SKM-1 treated with dmso at 0.1 percent for 144 hours (cell line): ENCODE measurements around the gene CAT.
A peak's percentile ranks its signal among the peaks of the same experiment; 100 is the strongest.

Experiments used
- DNase-seq: peaks from one replicate; lab custom pipeline; 2025; ENCODE audit not compliant: unreplicated experiment; lab: John Stamatoyannopoulos, UW

Gene CAT

DNA sequence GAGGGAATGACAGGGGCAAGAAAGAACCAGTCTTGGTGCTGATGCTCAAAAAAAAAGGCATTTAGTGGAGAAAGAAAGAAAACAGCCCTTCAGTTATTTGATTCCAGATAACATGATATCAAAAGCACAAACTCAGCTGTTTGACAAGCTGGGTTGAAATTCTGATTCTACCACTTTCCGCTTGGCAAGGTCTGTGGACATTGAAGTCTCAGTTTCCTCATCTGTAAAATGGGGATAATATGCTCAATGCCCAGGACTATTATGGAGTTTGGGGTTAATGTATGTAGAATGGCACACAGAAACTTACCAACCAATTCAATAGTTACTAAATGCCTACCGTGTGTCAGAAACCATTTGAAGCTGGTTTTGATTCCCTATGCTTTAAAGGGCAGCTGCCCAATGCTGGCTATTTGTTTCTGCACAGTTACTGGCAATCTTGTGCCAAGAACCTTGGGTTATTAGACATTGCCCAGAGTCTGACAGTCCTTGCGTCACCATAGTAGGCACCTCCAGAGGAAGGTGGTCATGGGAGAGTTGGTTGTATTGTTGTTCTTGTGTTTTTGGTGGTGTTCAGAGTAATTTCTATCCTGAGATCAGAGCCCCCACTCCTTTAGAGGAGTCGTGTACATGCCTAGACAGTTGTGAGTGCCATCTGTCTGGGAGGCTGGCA, 55.3 kb downstream of the CAT start:
- DNase-seq: no peak

DNA sequence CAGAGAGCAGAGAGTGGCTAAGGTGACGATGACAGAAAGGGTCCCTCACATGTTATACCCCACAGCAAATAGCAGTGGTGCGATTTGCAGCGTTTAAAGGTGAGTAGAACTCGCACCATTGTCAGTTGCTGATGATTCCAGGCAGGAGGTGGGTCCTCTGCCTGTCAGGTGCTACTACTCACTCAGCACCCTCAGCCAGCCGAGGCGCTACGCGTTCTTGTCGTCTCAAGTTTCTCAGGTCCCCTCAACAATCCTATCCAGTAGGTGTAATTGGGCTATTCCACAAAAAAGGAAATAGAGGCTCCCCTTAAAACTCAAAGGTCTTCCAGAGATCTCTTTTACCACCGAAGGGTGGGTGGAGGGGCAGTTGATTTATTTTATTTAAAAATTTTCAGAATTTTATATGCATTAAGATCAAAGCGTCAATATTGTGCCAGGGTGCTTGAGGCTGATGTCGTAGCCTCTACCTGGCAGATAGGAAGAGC, 56.5 kb downstream of the CAT start:
- no peak for DNase-seq

DNA sequence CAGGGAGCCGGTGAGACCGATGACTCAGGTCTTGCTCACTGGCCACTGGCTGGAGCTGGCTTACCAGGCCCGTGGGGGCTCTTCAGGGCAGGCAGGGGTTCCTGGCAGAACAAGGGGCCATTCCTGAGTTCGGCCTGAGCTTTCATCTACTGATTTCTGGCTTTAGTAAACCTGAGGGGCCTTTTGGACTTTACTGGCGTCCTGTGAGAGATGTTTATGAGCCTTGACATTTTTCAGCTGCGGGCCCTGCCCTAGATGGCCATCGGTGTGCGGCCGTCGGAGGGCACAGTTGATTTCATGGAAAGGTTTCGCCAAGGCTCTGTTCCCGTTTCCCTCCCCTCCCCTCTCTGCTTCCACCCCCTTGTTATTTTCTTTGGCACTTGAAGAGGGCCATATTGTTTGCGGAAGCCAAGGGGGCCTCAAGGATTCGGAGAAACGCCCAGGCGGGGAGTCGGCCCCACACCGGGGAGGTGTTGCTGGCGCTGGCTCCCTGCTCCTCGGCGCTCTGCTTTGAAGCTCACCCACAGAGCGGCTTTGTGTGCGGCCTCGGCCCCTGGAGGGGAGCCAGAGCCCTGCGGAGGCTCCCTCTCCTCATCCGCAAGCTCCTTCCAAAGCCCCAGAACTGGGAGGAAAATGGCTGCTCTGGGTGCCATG, 57.1 kb downstream of the CAT start:
- no peak for DNase-seq

DNA sequence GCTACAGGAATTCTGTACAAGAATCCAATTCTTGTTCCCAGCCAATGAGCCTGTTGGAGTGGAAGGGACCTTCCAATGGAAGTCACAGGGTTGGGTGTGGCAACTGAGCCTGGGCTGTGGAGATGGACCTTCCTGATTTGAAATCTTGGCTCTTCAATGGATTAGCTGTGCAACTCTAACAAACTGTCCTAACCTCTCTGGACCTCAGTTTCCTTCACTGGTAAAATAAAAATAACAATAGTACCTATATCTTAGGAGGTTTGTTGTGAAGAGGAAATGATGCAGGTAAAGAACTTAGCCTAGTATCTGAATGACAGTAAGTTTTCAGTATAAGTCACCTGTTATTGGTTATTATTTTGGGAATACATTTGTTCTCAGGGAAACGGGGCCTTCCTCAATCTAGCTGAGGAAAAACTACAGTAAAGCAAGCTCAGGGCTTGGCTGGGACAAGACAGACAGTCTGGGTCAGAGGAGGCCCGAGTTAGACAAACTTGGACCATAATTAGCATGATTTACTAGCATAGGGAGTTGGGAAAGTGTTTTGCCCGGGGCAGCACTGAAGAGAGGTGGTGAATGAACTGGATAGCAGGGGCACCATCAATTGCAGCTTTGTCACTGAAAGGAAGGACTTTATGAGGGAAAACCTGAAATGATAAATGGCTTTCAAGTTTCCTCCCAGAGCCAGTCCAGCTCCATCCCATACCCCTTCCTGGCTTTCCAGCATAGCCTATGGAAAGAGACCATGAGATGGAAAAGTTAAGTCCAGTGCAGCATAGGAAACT, 61.2 kb downstream of the CAT start:
- DNase-seq: no peak

DNA sequence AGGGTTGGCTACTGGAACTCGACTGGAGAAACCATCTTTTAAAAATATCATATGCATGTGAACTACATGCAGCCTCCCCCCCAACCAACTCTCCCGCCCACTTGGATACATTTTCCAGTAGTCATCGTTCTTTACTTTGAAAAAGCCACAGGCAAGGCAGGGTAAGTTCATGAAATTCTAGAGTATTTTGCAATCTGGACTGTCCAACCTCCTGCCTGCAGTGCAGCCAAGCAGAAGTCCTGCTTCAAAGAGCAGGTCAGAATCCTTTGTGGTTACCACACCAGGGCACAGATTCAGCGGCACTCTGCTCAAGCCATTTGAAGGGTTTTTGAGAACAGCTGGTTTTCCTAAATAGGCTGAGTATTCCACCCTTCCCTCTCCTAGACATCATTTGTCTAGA, 62.8 kb downstream of the CAT start:
- peak; percentile 95 for DNase-seq

DNA sequence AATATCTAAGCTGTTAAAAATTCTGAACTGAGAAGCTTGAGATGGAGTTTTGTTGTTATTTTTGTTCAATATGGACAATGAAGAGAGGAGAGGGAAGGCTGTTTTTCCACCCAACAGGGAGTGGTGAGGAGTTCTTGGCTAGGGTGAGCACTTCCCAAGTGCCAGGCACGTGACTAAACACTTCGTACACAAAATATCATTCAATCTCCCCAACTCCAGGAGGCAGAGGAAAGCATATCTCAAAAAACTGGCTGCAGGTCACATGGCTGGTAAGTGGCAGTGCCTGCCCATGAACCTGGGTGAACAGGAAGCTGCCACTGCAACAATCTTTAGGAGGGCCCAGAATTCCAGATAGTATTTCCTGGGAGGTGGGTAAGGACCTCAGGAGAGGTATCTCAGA, 63.2 kb downstream of the CAT start:
- DNase-seq: no peak

DNA sequence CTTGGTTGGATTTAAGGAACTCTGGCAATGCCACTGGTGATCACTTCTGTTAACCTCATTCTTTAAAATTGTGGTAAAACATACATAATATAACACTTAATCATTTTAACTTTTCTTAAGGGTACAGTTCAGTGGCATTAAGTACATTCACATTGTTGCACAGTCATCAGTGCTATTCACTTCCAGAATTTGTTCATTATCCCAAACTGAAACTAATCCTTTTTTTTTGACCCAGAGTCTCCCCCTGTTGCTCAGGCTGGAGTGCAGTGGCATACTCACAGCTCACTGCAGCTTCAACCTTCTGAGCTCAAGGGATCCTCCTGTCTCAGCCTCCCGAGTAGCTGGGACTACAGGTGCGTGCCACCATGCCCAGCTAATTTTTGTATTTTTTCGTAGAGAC, 64.2 kb downstream of the CAT start:
- no peak for DNase-seq

DNA sequence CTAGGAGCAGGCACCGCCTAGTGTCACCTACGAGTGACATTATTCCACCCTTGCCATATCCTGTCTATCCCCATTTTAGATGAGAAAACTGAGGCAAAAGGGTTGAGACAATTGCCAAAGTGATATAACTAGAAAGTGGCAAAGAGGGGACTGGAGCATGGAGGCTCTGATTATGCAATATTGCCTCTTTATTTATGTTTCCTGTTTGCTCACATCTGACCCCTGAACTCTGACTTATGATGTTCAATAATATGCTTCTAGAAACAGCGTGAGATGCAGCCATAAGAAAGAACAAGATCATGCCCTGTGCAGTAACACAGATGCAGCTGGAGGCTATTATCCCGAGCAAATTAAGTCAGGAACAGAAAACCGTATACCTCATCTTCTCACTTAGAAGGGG, 67.1 kb downstream of the CAT start:
- no peak for DNase-seq

DNA sequence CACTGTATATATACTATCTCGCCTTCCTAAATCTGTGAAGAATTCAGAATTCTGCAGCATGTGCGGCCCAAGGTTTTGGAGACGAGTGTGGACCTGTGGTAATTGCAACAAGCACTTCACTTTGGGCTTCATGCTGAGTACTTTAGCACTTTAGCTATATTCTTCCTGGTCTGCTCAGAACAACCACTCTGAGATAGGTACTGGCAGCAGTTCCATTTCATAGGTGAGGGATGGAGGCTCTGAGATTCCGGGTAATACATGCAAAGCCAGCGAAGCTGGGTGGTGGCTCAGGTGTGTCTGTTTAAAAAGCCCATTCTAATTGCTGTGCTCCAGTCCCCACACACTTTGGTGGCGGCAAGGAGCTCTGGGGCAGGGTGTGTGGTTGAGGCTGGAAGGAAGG, 68.4 kb downstream of the CAT start:
- DNase-seq: no peak

DNA sequence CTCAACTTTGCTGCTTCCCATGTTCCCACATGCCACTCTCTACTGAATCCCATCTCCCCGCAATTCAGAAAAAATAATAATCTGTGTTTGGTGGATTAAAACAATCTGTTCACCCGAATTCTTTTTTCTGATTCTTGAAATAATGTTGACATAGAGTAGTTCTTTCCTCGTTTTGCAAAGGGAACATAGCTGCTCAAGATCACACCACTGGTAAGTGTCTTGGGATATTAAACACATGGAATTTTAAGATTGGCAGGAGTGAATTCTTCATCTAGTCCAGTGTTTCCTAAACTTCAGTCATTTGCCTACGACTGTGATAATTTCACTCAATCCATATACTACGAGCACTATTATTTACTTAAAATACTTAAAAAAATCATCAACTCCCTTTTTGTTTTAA, 68.9 kb downstream of the CAT start:
- DNase-seq: no peak

DNA sequence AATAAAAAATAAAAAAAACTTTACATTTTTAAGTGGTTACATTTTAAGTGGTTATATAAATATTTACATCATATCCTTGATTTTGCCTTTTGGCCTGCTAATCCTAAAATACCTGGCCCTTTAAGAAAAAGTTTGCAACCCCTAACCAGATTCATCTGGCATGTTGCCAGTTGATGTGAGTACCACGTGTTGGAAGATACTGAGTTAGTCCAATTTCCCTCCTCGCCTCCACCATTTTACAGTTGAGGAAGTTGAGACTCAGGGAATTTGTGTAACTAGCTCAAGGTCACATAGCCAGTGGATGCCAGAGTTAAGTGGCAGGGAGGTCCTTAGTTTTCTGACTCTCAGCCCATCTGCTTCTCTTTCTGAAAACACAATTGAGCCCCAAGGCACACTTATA, 69.8 kb downstream of the CAT start:
- peak; percentile 51 for DNase-seq

DNA sequence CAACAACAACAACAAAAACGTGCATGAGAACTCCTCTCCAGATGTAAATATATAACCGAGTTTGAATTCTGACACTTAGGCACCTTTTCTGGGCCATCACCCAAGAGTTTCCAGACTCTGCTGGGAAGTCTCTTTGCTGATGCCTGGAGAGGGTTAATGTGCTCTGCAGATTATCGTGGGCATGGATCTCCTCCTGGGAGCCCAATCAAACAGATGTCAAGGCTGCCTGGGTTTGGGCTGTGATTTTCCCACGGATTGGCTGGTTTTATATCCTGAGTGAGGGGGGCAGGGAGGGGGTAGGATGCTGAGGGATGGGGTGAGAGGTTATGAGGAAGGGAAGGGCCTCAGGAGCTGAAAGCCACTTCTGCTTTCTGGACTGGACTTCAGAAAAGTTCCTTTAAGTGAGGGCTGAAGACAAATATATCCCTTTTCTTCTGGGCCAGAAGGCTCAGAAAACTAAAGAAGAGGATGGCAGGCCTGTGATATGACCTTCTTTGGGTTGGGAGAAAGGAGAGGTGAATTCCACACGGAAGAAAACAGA, 70.7 kb downstream of the CAT start:
- DNase-seq: peak; percentile 75

DNA sequence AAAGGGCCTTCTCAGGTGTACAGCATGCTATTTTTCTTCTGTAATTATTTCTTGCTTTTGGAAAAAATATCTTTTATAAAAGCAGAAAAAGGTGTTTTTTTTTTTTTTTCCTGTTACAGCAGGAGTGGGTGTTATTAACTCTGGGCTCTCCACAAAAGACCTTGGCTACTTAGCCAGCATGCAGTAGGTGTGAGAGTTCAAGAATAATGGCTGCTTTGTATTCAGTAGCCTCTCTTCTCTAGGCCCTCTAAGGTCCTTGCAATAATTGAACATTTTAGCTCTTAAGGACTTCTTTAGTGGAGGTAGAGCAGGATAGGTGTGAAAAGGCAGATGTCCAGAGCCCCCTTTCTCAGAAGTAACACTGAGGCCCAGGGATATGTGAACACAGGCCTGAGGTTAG, 71.5 kb downstream of the CAT start:
- no peak for DNase-seq

DNA sequence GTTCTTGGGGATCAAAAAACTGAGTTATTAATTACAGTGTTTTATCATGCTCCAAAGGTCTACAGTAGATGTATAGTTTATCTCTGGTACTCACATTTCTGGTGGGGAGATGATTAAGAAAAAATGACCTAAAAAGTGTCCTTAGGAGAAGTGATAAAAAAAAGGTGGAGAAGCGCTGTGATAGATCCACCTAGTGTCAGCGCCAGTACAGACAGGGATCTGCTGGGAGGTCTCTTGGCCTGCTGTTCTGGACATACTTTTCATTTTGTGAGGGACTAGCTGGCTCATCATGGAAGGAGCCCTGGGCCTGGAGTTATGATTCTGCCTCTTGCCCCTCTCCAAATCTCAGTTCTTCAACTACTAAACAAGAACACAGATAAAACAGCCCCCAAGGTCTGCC, 71.9 kb downstream of the CAT start:
- DNase-seq: no peak

DNA sequence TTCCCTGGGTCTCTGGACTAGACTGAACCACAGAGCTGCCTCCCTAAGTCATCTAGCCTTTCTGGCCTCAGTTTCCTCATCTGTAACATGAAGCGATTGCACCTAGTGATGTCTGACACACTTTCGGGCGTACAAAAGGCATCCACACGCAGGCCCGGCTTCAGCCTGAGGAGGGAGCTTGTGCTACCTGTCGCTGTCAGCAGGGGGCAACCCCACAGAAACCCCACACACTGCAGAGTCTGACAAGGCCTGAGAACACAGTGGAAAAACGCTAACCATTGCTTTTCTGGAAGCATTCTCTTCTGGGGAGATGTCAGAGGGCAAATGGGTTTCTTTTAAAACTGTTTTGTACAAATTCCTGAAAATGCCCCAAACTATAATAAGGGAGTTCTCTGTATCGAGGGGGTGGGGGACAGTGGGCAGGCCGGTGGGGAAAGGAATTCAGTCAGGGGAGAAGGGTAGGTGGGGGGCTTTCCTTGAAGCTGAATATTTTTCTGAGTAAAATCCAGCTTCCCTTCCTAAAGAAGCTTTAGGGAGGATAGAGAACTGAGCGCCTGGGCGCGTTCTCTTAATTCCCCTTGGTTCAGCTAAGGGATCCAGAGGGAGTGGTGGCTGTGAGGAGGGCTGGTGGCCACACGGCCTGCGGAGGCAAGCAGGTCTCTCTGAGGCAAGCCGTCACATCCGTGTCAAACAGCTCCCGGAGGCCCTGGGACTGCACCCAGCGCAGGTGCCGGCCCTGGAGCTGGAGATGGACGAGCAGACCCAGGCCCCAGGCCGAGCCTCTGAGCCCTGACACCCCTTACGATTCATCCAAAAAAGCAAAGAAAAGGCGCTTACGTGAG, 74.3 kb downstream of the CAT start:
- peak; percentile 45 for DNase-seq

DNA sequence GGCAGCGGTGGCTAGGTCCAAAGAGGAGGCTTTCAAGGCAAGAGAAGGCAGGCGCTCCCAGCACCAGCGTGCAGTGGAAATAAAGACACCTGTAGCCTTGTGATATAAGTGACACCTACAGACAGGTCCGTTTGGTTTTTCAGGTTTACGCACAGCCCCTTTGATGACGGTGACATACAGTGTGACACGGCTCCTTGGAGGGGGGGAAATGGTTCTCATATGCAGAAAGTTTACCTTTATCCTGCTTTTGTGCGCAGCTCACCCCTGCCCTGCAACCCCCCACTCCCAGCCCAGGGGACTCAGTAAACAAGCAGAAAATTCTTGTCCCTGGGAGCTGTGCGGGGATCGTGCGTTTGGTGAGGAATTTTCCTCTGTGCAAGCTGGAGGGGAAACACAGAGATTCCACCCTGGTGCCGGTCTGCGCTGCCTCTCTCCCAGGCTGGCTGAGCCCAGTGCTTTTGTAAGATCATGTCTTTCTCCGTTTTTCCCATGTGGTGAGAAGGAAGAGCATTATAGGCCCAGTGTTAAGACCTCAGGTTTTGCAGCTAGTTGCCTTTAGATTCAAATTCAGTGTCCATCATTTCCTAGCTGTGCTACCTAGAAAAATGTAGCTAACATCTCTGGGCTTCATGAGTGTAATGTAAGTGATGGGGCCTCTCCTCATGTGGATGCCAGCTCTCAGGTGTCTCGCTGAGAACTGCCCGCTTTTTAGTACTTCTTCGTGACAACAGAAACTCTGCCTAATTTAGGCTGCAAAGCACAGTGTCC, 75.1 kb downstream of the CAT start, which contains the start of gene ELF5:
Gene ELF5 (minus strand): TSS at position 113 of the 768 bp plus-strand sequence. CDS start 8,045 bp downstream, outside the sequence.
- no peak for DNase-seq

DNA sequence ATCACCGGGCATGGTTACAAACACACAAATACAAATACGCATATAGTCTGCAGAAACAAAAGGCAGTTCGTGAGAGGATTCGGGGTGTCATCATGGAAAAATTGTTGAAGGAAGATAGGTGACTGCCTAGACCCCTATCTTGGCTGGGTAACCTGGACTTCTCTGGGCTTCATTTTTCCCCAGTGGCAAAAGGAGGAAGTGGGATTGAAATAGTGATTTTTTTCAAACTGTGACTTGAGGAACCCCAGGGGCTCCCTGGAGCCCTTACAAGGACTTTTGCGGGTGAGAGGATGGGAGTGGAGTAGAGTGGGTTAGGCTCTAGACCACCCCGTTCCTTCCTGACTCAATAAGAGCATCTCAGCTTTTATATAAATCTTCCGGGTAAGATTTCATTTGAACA, 75.9 kb downstream of the CAT start:
- no peak for DNase-seq

DNA sequence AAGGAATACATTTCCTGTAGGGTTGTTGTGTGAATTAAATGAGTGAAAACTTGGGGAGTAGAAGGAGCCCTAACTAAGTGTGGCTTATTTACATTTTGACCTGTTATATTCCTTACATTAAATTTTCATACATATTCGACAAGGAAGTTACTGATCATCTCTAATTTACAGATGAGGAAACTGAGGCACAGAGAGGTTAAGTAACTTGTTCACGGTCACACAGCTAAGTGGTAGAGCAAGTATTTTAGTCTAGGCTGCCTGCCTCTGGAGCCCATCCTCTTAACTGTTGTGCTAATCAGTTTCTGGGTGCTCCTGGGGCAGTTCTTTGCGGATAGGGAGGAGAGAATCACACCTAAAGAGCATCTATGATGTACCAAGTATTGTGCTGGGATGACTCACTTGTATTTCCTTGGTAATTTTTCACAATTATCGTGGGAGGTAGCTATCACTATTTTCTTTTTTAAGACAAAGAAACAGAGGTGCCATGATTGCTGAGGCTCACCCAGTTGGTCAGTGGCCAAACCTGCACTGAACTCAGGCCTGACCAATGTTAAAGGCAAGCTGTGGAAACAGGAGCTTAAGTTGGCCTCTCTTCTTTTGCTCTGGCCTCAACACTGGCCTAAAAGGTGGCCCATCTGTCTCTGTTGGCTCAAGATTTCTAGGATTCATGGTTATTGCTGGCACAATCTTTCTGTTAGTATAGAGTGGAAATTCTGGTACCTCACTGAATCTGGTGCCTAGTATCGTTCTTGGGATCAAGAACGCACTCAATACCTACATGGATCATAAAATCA, 77.7 kb downstream of the CAT start:
- no peak for DNase-seq

DNA sequence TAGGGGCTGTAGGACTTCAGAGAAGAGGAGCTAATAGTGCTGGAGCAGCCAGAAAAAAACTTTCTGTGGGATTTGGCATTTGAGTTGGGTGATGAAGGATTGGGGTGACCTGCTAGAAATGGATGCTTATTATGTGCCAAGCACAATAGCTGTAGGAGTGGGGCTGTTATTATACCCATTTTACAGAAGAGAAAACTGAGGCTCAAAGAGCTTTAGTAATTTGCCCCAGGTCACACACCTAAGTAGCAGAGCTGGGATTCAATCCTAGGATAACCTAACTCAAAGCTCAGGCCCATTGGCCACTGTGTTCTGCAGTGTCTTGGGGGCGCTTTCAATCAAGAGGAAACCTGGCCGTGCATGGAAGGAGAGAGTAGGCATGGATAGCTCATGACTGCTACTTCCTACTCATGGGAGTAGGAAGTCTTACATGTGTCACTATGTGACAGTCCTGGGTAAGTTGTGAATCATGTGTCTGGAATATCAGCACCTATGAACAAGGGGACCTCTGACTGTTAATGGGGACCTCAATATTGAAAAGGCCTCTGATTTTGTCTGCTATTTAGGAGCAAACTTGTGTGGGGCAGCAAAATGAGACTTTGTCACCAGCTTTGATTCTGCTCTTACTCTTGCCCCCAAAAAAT, 81.0 kb downstream of the CAT start:
- no peak for DNase-seq
